SW 1271 (cell line): ENCODE data around the gene EGFL7.
A peak's percentile ranks its signal among the peaks of the same experiment; 100 is the strongest.

Experiments
- DNase-seq, 2 experiments: peaks; one replicate each; lab custom pipeline; 2025; lab: John Stamatoyannopoulos, UW

The EGFL7 gene

DNA sequence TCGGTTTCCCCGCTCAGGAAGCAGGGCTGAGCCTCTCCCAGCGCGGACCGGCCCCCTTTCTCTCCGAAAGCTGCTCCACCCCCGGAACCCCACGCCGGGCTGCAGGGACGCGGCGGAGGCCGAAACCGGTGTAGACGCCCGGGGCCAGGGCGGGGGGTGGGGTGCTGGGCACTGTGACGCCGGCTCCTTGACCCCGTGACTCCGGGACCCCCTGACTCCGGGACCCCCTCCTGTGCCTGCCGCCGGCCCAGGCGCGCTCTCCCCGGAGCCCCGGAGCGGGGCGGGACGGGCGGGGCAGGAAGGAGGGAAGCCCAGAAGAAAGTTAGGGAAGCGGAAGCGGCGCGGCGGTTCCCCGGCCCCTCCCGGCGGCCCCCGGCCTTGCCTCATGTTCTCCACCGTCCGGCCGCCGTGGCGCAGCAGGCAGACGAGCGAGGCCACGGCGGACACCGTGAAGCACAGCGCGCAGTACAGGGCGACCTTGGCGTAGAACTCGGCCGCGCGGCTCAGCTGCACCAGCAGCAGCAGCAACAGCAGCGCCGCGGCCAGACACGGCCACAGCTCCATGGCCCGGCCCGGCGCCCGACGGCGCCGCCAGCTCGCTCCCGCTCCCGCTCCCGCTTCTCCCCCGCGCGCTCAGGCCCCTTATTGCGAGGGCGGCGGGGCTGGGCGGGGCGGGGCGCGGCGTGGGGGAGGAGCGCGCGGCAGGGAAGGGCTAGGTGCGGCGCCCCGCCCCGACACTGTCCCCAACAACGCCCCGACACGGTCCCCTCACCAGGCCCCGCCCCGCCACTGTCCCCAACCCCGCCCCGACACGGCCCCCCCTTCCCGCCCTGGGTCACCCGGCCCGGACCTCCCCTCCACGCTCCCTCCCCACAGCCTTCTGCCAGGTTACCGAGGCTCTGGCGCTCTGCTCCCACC is 24.3 kb downstream of the EGFL7 start, which contains the start of gene AGPAT2:
Gene AGPAT2, minus strand, starts transcription at position 664 of the 918 bp plus-strand sequence. Its CDS starts 100 bp downstream, at position 564.
- DNase-seq, result peak in 1 of 2 experiments; percentile 68

DNA sequence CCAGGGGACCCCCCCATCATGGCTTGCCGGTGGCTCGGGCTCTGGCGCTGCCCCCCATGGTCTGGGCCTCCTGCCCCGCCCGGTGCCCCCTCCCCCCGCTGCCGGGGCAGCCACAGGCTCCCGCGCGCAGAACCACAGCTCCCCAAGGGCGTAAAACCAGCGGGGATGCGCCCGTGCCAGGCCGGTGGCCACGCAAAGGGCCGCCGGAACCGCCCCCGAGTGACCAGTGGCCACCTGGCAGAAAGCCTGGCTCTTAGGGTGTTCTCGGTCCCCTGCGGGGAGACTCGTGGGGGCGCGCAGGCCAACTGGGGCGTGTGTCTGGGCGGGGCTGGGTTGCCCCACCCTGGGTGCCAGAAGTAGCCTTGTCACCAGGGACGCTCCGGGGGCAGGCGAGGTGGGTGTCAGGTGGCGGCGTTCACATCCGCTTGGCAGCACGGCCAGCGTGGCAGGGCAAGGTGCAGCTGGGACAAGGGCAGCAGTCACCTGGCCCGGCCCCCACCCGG is 25.1 kb downstream of the EGFL7 start:
- DNase-seq, result no peak

DNA sequence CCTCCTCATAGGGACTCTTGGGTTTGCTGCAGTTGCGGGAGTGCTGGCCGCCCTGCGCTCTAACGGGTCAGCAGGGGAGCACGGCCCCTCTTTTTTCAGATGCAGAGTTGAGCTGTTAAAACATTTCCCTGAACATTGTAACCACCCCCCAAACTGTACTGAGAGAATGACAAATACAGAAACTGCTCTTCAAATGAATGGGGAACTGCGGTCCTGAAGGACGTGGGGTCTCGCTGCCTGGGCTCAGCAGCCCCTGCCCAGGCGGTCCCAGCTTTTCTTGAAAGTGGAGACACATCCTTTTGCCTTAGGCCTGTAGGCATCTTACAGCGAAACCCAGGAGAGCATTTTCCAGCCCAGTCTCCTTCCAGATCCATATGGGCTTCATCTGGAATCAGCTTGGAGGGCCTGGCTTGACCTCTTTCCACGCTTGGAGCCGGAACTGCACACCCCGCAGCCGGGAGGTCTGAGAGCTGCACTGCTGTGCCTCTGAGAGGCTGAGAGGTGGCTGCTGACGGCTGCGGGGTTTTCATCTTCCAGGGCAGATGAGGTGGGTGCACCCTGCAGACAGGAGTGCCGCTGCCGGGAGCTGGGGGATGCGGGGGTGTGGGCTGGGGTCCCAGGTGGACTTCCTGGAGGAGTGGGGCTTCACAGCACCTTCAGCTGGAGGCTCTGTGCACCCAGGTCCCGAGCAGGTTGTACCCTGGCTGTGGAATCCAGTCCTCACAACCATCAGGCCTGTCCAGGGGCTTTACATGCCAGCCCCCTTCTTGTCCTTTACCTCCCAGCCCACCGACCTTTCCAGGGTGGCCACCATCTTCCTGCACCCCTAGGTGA is 25.8 kb downstream of the EGFL7 start:
- no peak for DNase-seq

DNA sequence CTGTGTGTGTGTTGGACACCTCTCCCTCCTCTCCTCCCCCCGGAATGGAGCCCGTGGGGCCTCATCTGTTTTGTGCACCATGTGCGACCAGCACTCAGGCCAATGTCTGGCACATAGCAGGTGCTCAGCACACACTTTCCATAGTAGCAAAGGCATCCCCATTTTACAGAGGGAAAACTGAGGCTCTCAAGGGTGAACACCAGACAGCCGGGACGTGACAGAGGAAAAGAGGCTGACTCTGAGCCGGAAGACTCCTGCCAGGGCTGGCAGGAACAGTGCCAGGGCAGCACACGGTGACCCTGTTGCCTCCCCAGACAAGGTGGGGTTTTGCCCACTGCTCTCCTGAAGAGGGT is 26.4 kb downstream of the EGFL7 start:
- no peak for DNase-seq

DNA sequence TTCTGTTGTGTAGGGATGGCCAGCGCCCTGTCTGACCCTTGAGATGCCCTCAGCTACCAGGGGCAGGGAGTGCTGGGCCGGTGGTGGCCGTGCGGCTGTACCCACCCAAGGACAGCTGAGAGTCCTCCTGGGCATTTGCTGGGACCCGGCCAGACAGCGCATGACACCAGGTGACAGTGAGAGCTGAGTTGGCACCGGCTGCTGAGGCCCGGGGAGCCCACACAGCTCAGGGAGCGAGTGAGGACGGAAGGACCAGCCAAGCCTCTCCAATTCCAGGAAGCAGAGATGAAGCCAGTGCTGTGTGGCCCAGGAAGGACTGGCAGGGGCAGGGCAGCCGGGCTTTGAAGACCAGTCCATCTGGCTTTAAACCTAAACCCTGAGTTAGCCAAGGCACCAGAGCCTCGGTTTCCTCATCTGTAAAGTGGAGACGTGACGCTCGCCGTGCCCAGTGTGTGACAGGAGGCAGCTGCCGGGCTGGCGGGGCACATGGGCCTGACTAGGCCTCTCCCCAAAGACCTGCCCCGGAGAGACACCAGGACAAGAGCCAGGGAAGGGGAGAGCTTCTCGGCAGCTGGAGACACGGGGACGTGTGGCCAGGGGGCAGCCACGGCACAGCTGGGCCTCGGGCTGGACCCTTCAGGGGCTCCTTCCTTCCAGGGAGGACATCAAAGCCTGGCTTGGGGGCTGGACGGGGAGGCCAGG is 27.5 kb downstream of the EGFL7 start:
- DNase-seq, result no peak

DNA sequence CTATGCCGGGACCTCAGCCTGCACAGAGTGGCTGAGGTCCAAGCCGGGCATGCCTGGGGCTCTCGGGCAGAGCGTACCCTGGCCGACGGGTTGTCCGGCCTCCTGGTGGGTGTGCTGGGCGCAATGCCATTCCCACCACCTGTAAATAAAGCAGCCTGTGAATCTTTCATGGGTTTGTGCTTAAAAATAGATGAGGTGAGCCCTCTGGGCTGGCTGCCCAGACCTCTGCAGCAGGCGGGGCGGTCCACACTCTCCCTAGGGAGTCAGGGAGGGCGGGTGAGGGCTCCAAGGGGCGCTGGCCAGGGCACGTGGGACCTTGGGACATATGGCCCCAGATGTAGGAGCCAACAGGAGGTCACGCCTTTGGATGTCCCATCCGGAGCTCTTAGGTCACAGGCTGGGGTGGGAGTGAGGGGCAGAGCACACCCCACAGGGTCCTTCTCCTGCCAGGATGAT is 28.1 kb downstream of the EGFL7 start:
- no peak for DNase-seq

DNA sequence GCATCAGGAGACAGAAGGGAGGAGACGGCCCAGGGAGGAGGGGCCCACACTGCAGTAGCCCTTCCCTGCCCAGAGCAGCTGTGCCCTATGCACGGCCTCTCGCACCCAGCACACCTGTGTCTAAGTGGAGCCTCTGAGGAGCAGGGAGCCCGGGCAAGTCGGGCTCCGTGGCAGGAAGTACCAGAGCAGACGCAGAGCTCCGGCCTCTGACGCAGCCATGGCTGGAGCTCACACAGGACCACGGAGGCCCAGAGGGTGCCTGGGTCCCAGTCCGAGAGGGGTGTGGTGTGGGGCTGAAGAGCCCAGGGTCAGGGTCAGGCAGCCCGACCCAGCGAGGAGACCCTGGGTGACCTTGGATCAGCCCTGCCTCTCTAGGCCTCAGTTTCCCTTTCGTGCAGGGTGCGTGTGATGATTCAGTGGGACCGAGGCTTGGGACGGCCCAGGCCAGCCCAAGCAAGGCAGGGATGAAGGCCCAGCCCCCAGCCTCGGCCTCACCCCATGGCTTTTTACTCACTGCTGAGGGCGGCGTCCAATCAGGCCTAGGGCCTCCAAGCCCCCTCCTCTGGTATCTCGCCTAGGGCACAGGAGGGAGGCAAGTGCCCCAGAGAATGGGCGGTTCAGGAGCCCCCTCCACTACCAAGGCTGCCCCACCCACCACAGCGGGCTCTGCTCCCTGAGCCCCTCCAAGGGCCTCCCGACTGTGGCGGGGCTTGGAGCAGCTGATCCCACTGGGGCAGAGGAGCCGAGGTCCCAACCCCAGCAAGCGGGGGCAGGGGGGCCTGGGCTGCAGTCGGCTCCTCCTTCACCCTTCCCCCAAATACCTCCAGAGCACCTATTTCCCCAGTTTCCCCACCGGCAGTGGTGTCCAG is 28.8 kb downstream of the EGFL7 start:
- no peak for DNase-seq

DNA sequence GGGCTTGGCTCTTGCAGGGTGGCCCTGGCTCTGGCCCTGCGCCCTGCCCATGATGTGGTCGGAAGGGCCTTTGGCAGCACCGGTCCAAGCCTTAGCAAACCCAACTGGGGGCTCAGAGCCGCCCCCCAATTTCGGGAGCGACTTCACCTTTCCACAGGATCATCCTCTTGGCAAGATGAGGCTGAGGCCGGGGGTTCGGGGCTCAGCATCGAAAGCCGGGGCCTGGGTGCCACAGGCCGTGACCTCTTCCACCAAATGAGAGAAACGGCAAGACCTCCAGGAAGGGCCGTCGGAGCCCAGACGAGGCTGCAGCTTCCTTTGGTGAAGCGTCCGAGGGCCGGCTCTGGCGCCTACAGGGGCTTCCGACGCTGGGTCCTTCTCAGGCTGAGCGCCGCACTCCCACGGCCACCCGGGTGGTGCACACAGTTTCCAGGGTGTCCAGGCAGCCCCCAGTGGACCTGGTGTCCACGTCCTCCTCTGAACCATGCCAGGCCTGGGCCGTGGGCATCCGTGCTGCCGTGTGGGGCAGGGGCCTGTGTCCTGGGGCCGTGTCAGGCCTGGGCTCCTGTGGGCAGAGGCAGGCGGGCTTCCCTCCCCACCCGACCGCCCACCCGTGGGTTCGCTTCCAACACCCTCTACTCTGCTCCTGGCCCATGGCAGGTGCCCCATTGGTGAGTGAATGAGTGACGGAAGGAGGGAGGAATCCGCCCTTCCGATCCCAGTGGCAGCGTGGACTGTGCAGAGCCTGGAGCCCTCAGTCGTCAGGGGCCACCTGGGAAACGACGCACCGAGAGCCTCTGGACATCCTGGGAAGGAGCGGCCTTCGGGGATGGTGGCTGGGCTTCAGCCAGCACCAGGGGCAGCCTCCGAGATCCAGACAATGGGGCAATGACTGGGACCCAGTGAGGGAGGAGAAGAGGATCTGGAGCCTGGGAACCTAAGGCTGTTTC is 29.7 kb downstream of the EGFL7 start:
- DNase-seq, result no peak

DNA sequence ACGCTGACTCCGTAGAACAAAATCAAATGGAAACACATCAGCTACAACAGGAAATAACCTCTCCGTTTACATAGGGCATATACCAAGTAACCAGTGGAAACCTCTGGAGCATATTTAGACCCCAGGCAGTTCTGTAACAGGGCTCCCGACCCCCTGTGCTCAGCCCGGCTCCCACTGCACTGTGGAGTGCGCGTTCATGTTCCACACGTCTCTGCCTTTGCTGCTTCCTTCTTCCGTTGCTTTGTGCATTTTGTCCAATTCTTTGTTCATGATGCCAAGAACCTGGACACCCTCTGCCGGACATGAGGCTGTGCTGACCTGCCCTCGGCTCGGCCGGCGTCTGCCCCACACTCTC is 30.4 kb downstream of the EGFL7 start:
- no peak for DNase-seq

DNA sequence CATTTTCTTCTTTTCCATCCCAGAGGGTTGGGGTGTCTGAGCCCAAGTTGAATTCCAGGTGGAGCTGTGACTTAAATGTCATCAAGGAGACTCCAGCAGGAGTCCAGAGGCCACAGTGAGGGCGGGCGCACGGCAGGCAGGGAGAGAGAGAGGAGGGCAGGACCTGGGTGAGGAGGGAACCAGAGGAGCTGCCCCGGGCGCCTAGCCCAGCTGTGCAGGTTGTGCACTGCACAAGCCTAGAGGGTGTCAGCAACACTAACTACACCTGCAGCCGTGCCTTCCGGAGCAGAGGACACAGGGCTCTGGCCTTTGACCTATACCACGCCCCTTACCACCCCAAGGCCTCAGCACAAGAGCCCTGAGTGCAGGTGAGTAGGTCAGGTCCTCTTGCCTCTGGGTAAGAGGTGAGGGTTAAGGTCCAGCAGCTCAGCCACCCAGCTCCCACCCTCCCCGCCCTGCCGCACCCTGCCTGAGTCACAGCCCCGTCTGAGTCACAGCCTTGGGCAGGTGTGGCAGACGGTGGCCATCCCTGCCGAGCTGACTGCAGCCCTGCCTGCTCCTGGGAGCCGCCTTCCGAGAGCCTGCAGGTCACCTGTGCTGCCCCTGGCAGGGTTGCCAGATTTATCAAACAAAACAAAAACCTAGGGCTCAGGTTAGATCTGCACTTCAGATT is 30.9 kb downstream of the EGFL7 start:
- DNase-seq, result peak; percentile 24 to 38

DNA sequence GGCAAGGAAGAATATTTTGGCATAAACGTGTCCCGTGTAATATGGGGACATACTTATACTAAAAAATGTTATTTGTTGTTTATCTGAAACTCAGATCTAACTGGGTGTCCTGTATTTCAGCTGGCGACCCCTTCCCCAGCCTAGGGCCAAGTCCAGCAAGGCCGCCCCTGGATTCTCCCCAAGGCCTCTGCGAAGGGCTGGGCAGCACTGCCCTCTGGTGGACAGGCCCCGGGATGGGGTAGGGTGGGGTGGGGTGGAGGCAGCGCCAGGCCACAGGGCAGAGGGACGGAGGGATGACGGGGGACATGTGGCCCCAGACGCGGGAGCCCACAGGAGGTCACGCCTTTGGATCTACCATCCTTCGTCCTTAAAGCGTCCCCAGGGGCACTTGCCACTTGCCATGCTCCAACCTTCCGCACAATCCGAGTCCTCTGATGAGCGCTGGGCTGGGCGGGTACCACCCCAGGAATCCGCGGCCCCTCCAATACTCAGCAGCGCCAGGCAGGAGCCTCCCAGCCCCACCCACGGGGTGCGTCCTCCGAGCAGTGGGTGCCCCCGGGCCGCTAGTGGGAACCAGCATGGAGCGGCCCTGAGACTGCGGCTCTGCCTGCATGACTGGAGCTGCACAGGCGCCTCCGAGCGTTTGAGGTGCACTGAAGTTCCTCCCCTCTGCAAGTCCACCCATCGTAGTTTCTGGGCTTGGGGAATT is 31.6 kb downstream of the EGFL7 start:
- peak; percentile 23 to 46 for DNase-seq

DNA sequence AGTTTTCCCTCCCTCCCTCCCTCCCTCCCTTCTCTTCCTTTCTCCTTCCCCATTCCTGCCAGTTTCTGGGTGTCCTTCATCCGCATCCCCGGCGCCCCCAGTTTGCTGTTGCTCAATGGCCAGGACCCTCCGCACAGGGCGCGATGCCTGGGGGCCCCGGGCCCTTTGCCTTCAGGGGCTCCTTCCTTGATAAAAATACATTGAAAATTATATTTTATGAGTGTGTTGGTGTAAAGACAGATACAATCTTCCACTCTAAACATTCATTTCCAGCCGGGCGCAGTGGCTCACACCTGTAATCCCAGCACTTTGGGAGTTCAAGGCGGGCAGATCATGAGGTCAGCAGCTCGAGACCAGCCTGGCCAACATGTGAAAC is 32.1 kb downstream of the EGFL7 start:
- no peak for DNase-seq

DNA sequence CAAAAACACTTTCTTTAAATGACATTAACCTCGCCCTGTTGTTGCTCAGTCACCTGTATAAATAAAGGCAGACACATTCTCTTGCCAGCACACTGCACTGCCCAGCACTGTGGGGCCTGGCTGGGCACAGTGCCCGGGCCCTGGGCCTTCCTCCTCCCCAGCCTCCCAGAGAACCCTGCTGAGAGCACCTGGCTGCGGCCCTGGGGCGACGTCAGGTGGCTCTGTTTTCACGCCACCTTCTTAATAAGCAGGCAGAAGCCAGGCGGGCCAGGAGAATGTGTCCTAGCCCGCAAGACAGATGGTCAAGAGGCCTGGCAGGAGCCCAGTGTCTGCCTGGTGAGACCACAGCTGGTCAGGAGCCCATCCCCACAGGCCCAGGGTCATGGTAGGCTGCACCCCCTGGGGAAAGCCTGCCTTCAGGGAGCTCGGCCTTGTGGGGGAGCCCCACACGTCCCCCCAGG is 32.7 kb downstream of the EGFL7 start:
- no peak for DNase-seq

DNA sequence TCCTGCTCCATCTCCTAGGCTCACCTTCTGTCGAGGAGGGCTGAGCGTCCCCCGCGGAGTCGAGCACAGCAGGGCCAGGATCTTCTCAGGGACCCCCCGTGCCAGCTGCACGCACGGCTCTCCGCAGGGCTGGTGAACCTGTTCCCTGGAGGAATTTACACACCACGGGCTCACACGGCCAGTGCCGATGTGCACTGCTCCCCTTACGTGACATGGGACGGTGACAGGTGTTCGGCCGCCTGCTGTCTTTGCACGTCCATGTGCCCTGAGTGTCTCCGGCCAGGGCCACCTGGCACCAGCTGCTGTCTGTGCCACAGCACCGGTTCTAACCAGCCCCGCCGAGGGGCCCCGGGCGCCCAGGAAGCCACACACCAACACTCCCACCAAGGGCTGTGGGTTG is 33.2 kb downstream of the EGFL7 start:
- no peak for DNase-seq

DNA sequence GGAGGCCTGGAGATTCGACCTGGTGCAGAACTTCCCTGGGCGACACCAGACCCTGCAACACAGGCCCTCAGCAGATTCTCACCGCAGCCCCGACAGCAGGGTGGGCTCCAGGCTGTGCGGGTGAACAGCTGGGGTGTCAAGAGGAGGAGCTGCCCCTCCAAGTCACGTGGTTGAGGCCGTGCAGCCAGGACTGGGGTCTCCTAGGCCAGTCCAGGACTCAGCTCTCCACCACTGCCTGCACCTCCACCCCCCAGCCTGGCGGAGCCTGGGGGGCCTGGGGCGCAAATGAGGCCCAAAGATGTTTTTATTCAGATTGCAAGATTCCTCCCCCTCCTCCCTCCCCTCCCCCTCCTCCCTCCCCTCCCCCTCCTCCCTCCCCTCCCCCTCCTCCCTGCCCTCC is 33.8 kb downstream of the EGFL7 start:
- DNase-seq, result no peak

DNA sequence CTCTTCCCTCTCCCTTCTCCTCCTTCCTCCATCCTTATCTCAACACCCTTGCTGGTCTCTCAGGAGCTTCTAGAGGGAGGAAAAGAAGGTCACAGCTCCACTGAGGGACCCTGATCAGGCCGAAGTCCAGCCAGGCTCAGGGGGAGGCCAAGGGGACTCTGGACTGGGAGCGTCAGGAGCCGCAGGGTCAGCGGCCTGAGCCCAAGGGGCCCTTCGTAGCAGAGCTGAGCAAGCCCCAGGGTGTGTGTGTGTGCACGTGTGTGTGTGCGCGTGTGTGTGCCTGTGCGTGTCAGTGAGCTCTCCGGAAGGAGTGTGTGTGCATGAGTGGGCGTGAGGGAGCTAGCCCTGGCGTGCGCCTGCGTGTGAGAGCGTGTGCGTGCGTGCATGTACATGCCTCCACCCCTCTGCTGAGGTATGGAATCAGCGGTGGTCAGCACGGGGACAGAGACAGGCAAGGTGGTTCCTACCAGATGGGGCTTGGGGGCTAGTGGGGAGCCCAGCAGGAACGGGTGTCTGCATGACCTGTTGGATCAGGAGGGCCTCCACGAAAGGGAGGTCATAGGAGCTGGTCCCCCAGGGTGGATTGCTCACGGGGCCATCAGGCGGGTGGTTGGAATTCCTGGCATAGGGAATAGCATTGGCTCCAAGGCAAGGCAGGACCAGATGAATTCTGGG is 34.6 kb downstream of the EGFL7 start:
- DNase-seq, result no peak

DNA sequence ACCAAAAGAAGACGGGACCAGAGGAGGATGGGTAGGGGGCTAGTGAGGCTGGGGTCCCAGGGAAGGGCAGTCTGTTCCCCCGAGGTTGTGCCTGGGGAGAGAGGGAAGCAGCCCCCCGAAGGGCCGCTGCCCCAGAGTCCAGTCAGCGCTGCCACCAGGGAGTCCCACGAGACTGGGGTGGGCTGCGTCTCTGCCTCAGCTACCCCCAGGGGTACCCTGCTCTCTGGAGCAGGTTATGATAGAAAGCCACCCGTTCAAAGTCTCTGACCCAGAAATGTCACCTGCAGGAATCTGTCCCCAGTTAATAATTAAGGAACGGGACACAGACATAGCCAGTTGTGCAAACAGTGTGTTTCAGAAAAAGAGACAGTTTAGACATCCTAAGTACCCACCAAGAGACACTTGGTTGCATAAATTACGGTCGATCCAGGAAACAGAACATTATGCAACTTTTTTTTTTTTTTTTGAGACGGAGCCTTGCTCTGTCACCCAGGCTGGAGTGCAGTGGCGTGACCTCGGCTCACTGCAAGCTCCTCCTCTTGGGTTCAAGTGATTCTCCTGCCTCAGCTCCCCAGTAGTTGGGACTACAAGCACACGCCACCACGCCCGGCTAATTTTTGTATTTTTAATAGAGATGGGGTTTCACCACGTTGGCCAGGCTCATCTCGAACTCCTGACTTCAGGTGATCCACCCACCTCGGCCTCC is 35.3 kb downstream of the EGFL7 start:
- DNase-seq, result no peak
